ENCODE measurements around the gene NEDD9.

NEDD9 gene

DNA sequence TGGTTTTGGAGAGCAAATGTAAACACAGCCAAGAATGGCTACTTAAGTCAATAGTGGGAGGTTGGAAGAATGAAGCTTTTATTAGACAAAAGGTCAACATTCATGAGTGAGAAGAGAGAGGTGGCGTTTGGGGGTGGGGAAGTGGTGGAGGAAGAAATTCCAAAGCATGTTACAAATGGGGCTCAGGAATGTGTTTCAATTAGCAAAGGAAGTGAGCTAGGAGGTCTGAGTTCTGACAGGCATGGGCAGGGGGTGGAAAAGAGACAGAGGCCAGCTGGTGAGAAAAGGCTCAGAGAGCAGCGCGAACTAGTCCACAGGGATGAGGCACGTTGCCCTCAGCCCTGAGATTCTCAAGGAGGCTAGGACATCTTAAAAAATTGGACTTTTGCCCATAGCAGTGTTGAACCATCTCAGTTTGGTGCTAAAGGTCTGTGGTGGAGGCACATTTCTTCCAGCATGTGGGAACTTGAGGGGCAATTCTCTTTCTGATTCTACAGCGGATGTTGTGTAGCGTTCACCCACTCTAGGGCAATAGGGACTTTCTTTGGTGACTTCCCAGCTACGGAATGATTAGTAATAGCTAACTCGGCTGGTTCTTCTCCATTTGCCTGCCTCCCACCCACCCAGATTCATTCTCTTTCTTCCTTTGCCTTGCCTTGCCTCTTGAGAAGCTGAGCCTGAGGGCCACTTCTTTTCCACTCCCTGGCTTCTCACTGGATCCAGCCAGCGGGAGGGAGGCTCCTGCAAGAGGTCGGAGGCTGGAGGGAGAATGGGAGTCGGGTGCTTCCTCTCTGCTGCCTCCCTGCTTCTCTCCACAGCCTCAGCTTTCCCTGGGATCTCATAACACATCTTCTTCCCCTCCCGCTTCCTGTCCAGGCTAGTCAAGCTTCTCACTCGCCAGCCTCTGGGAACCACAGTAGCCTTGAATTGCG is 45.1 kb upstream of the NEDD9 start:
- peak overlapping the region; percentile 91 for H3K18ac ChIP-seq (ENCODE audit: low read length)
- H3K23ac ChIP-seq (ENCODE audit: low read length), result no peak overlapping the region
- WGBS (ENCODE audit: extremely low coverage, insufficient coverage, low lambda C conversion rate), result no CpG with 5 or more reads among the region's 14 CpGs
- no peaks in the 10 kb centered on the region for H3K79me2 ChIP-seq (ENCODE audit: control insufficient read depth, insufficient read depth, low read length)
- no peak overlapping the region for H2BK120ac ChIP-seq (ENCODE audit: low read depth, low read length)
- H3K4me2 ChIP-seq (ENCODE audit: low read length), result no peak overlapping the region
- no peak overlapping the region for H4K8ac ChIP-seq (ENCODE audit: low read depth, low read length)
- H3K56ac ChIP-seq (ENCODE audit: low read length), result peak overlapping the region; percentile 78
- H3K27ac ChIP-seq (ENCODE audit: low read depth, low read length), result peak overlapping the region; percentile 36
- no peak overlapping the region for H3K4me3 ChIP-seq (ENCODE audit: low read length)
- no peaks in the 10 kb centered on the region for H3K27me3 ChIP-seq (ENCODE audit: insufficient read depth, low read length, poor library complexity)
- no peak overlapping the region for H4K5ac ChIP-seq (ENCODE audit: low read length)
- no peak overlapping the region for H2BK15ac ChIP-seq (replicated peaks; ENCODE audit: low read depth)
- peak overlapping the region; percentile 91 for H2BK5ac ChIP-seq (ENCODE audit: low read length)
- peak overlapping the region; percentile 1 for H2AK5ac ChIP-seq (ENCODE audit: low read length)
- no peaks in the 10 kb centered on the region for H3K36me3 ChIP-seq (ENCODE audit: control insufficient read depth, insufficient read depth, low read length)
- H3K4me1 ChIP-seq (ENCODE audit: control insufficient read depth, low read depth, low read length), result peaks cover 14% of the 10 kb centered on the region
- H3K79me1 ChIP-seq (ENCODE audit: low read length), result no peaks in the 10 kb centered on the region
- H3K4ac ChIP-seq (ENCODE audit: low read depth, low read length), result peak overlapping the region; percentile 66
- peak; percentile 96 for DNase-seq
- peak overlapping the region; percentile 20 for H3K9ac ChIP-seq (ENCODE audit: low read length)

DNA sequence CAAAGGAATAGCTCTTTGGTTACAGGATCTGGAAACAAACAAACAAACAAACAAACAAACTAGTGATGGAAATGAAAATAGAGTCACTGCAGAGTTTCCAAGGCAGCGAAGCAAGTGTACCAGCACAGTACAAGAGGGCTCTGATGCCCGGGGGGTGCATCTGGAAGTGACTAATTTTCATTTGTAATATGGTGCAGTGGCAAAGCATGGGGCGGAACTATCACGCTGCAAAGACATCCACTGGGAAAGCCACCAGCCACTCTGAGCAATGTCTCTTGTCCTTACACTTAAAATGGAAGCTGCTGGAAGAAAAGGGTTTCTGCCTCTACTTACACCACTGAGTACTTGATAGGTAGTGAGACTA is 44.4 kb upstream of the NEDD9 start:
- no peak overlapping the region for H2AK5ac ChIP-seq (ENCODE audit: low read length)
- H3K4me1 ChIP-seq (ENCODE audit: control insufficient read depth, low read depth, low read length), result peaks cover 14% of the 10 kb centered on the region
- no peak overlapping the region for H4K8ac ChIP-seq (ENCODE audit: low read depth, low read length)
- no peak overlapping the region for H2BK15ac ChIP-seq (replicated peaks; ENCODE audit: low read depth)
- peak overlapping the region; percentile 91 for H3K18ac ChIP-seq (ENCODE audit: low read length)
- no peaks in the 10 kb centered on the region for H3K36me3 ChIP-seq (ENCODE audit: control insufficient read depth, insufficient read depth, low read length)
- DNase-seq, result no peak
- H2BK5ac ChIP-seq (ENCODE audit: low read length), result peak overlapping the region; percentile 84
- H3K79me2 ChIP-seq (ENCODE audit: control insufficient read depth, insufficient read depth, low read length), result no peaks in the 10 kb centered on the region
- H3K56ac ChIP-seq (ENCODE audit: low read length), result peak overlapping the region; percentile 44
- no CpG with 5 or more reads among the region's 4 CpGs for WGBS (ENCODE audit: extremely low coverage, insufficient coverage, low lambda C conversion rate)
- H3K4ac ChIP-seq (ENCODE audit: low read depth, low read length), result peak overlapping the region; percentile 66
- no peak overlapping the region for H2BK120ac ChIP-seq (ENCODE audit: low read depth, low read length)
- H4K5ac ChIP-seq (ENCODE audit: low read length), result no peak overlapping the region
- no peaks in the 10 kb centered on the region for H3K79me1 ChIP-seq (ENCODE audit: low read length)
- no peak overlapping the region for H3K9ac ChIP-seq (ENCODE audit: low read length)
- no peak overlapping the region for H3K4me2 ChIP-seq (ENCODE audit: low read length)
- no peaks in the 10 kb centered on the region for H3K27me3 ChIP-seq (ENCODE audit: insufficient read depth, low read length, poor library complexity)
- no peak overlapping the region for H3K4me3 ChIP-seq (ENCODE audit: low read length)
- H3K23ac ChIP-seq (ENCODE audit: low read length), result no peak overlapping the region
- peak overlapping the region; percentile 30 for H3K27ac ChIP-seq (ENCODE audit: low read depth, low read length)

DNA sequence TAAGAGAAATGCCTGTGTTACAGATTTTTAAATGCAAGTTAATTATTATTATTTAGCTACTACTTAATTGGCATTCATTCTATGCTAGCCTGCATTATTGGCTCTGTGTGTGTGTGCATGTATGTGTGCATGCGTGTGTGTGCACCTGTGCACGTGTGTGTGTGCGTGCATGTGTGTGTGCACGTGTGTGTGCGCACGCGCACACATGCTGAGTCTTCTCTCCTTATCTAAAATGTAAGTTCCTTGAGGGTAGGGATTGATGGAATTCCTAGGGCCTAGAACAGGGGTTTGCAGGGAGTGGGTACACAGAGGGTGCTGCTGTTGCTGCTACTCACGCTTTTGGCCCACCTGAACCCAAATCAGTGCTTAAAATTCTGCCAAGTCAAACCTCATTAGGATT is 43.8 kb upstream of the NEDD9 start:
- Histone ChIP-seq H3K4me3 (ENCODE audit: low read length) (no peak overlapping the region), H3K79me2 (ENCODE audit: control insufficient read depth, insufficient read depth, low read length) (no peaks in the 10 kb centered on the region), H3K36me3 (ENCODE audit: control insufficient read depth, insufficient read depth, low read length) (no peaks in the 10 kb centered on the region), H3K4me2 (ENCODE audit: low read length) (no peak overlapping the region), H3K9ac (ENCODE audit: low read length) (no peak overlapping the region), H3K4me1 (ENCODE audit: control insufficient read depth, low read depth, low read length) (peaks cover 14% of the 10 kb centered on the region), H3K18ac (ENCODE audit: low read length) (no peak overlapping the region), H3K4ac (ENCODE audit: low read depth, low read length) (peak overlapping the region; percentile 72), H2BK5ac (ENCODE audit: low read length) (peak overlapping the region; percentile 25), H3K56ac (ENCODE audit: low read length) (no peak overlapping the region), H3K79me1 (ENCODE audit: low read length) (no peaks in the 10 kb centered on the region), H3K27ac (ENCODE audit: low read depth, low read length) (no peak overlapping the region), H3K23ac (ENCODE audit: low read length) (peak overlapping the region; percentile 69), H2BK120ac (ENCODE audit: low read depth, low read length) (no peak overlapping the region), H3K27me3 (ENCODE audit: insufficient read depth, low read length, poor library complexity) (no peaks in the 10 kb centered on the region), H2AK5ac (ENCODE audit: low read length) (no peak overlapping the region), H2BK15ac (replicated peaks; ENCODE audit: low read depth) (no peak overlapping the region), H4K5ac (ENCODE audit: low read length) (no peak overlapping the region), H4K8ac (ENCODE audit: low read depth, low read length) (no peak overlapping the region)
- DNase-seq, result no peak
- WGBS (ENCODE audit: extremely low coverage, insufficient coverage, low lambda C conversion rate), result no CpG with 5 or more reads among the region's 8 CpGs

DNA sequence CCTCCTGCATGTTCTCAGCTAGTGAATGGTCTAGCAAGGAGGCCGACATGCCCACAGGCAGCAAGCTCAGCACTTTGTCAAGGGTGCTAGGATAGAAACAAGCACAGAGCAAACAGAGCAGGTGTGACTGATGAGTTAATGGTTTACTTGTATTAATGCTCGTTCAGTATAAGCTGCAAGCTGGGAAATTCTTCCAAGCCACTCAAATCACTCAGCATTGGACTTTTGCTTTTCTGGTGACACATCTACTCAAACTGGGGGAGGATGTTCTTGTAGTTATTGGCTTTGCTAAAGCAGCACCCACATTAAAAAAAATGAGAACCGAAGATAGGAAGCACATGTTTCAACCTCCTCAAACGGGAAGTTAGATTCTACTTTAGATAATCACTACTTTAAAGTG is 43.1 kb upstream of the NEDD9 start:
- no peak overlapping the region for H3K4me3 ChIP-seq (ENCODE audit: low read length)
- H4K5ac ChIP-seq (ENCODE audit: low read length), result no peak overlapping the region
- H3K79me2 ChIP-seq (ENCODE audit: control insufficient read depth, insufficient read depth, low read length), result no peaks in the 10 kb centered on the region
- H3K36me3 ChIP-seq (ENCODE audit: control insufficient read depth, insufficient read depth, low read length), result no peaks in the 10 kb centered on the region
- H3K9ac ChIP-seq (ENCODE audit: low read length), result no peak overlapping the region
- H2BK120ac ChIP-seq (ENCODE audit: low read depth, low read length), result no peak overlapping the region
- H3K23ac ChIP-seq (ENCODE audit: low read length), result no peak overlapping the region
- no peak overlapping the region for H3K56ac ChIP-seq (ENCODE audit: low read length)
- H4K8ac ChIP-seq (ENCODE audit: low read depth, low read length), result no peak overlapping the region
- H2BK5ac ChIP-seq (ENCODE audit: low read length), result no peak overlapping the region
- H3K27ac ChIP-seq (ENCODE audit: low read depth, low read length), result no peak overlapping the region
- WGBS (ENCODE audit: extremely low coverage, insufficient coverage, low lambda C conversion rate), result no CpG with 5 or more reads among the region's 4 CpGs
- H3K79me1 ChIP-seq (ENCODE audit: low read length), result no peaks in the 10 kb centered on the region
- H2BK15ac ChIP-seq (replicated peaks; ENCODE audit: low read depth), result no peak overlapping the region
- H2AK5ac ChIP-seq (ENCODE audit: low read length), result no peak overlapping the region
- no peak overlapping the region for H3K4me2 ChIP-seq (ENCODE audit: low read length)
- no peak overlapping the region for H3K4ac ChIP-seq (ENCODE audit: low read depth, low read length)
- H3K18ac ChIP-seq (ENCODE audit: low read length), result no peak overlapping the region
- no peak for DNase-seq
- H3K27me3 ChIP-seq (ENCODE audit: insufficient read depth, low read length, poor library complexity), result no peaks in the 10 kb centered on the region
- H3K4me1 ChIP-seq (ENCODE audit: control insufficient read depth, low read depth, low read length), result peaks cover 15% of the 10 kb centered on the region

DNA sequence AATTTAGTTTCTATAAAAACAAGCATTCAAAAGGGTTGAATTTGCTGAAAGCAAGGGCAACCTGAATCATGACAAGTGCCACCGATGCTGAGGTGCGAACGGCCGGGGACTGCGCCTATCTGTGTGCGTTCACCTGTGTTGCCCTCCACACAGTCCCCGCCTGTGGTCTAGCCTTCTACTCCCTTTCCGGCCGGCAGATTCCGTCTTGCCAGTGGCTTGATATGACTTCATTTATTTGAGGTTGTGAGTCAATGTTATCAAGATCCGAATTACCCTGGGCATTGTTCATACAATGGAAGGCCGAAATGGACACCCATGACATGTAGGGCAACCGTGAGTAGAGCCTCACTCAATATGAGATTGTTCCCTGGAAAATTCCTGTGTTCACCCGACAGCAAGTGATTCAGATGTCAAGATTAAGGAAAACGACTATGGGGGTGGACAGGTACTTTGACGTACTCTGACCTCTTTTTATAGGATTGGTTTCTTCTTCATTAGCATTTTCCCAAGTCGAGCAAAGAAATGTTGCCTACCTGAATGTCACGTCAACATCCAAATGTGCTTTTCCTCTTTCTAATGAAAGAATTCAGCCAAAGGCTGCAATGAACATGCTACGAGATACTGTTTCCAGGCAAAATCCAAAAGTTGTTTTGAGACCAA is 41.1 kb upstream of the NEDD9 start:
- H3K4ac ChIP-seq (ENCODE audit: low read depth, low read length), result no peak overlapping the region
- H3K9ac ChIP-seq (ENCODE audit: low read length), result no peak overlapping the region
- no peak overlapping the region for H2BK120ac ChIP-seq (ENCODE audit: low read depth, low read length)
- no peaks in the 10 kb centered on the region for H3K36me3 ChIP-seq (ENCODE audit: control insufficient read depth, insufficient read depth, low read length)
- WGBS (ENCODE audit: extremely low coverage, insufficient coverage, low lambda C conversion rate), result no CpG with 5 or more reads among the region's 19 CpGs
- no peak overlapping the region for H2AK5ac ChIP-seq (ENCODE audit: low read length)
- H3K27me3 ChIP-seq (ENCODE audit: insufficient read depth, low read length, poor library complexity), result no peaks in the 10 kb centered on the region
- H3K4me1 ChIP-seq (ENCODE audit: control insufficient read depth, low read depth, low read length), result peaks cover 17% of the 10 kb centered on the region
- no peak overlapping the region for H4K5ac ChIP-seq (ENCODE audit: low read length)
- no peak overlapping the region for H2BK15ac ChIP-seq (replicated peaks; ENCODE audit: low read depth)
- no peaks in the 10 kb centered on the region for H3K79me1 ChIP-seq (ENCODE audit: low read length)
- no peak overlapping the region for H3K23ac ChIP-seq (ENCODE audit: low read length)
- no peak overlapping the region for H3K4me3 ChIP-seq (ENCODE audit: low read length)
- no peak overlapping the region for H2BK5ac ChIP-seq (ENCODE audit: low read length)
- H3K18ac ChIP-seq (ENCODE audit: low read length), result no peak overlapping the region
- H3K56ac ChIP-seq (ENCODE audit: low read length), result no peak overlapping the region
- H3K4me2 ChIP-seq (ENCODE audit: low read length), result no peak overlapping the region
- H3K27ac ChIP-seq (ENCODE audit: low read depth, low read length), result no peak overlapping the region
- DNase-seq, result no peak
- no peak overlapping the region for H4K8ac ChIP-seq (ENCODE audit: low read depth, low read length)
- no peaks in the 10 kb centered on the region for H3K79me2 ChIP-seq (ENCODE audit: control insufficient read depth, insufficient read depth, low read length)

All from mesendoderm (in vitro differentiated cells).